ENCODE results near the gene FHOD3. TPM values are rescaled to one million over a fixed set of nuclear protein-coding genes. Genes with fewer than 3 reads are reported as not detected.

The FHOD3 gene
- total and polyA plus RNA-seq, 2 experiments from 2014 or later = 2.7 to 8.7 TPM

DNA sequence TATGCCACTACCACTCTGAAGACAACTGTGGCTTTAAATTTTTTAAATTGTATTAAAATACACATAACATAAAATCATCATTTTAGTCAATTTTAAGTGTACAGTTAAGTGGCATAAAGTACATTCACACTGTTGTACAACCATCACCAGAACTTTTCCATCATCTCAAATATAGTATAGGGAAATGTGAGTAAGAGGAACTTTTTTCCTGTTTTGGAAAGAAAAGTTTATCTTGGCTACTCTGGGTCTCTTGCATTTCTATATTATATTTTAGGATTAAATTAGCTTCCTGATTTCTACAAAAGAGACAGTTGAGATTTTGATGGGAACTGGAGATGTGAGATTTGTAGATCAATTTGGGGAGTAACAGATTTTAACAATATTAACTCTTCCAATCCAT, 528.0 kb downstream of the FHOD3 start:
- DNase-seq (ENCODE audit: low spot score) (no peak), ATAC-seq (no peak)
- Histone ChIP-seq H4K20me1 (replicated peaks; ENCODE audit: insufficient read depth) (peaks cover 10% of the 10 kb centered on the region; the same call in 1 of the 2 replicates), H3K79me2 (replicated peaks; ENCODE audit: insufficient read depth) (peaks cover 32% of the 10 kb centered on the region), H3K36me3 (ENCODE audit: insufficient read depth) (0 out of 2 replicates have a peak, but pooled peaks cover 2% of the 10 kb centered on the region), H3K4me2 (no peak overlapping the region), H3K27me3 (ENCODE audit: insufficient read depth) (no peaks in the 10 kb centered on the region), H3K27ac (ENCODE audit: low read depth) (no peak overlapping the region), H3K9me2 (ENCODE audit: insufficient read depth) (no peaks in the 10 kb centered on the region), H3K4me1 (ENCODE audit: insufficient read depth) (no peaks in the 10 kb centered on the region), H3F3A (replicated peaks; ENCODE audit: low read depth) (no peaks in the 10 kb centered on the region; the same call in 1 of the 2 replicates), H2AFZ (no peak overlapping the region), H3K4me3 (no peak overlapping the region)
- no peaks in the 10 kb centered on the region for H3K9me3 Mint-ChIP-seq
- H3K27ac Mint-ChIP-seq = no peak overlapping the region
- peaks cover 21% of the 10 kb centered on the region for H3K4me1 Mint-ChIP-seq
- no peak overlapping the region for H3K4me3 Mint-ChIP-seq
- no peaks in the 10 kb centered on the region for H3K27me3 Mint-ChIP-seq (ENCODE audit: insufficient read depth, low read depth, poor library complexity)
- TF ChIP-seq ZNF114 (CRISPR knock-in tag; IDR thresholded peaks at IDR 0.05) = no peak
- TF ChIP-seq NANOG (IDR thresholded peaks at IDR 0.05; ENCODE audit: borderline replicate concordance) = no peak
- TF ChIP-seq JUNB (IDR thresholded peaks at IDR 0.05; ENCODE audit: unreplicated experiment) = no peak
- TF ChIP-seq CREB1 (CRISPR knock-in tag; IDR thresholded peaks at IDR 0.05; ENCODE audit: low read depth) = no peak
- TF ChIP-seq, protein P1, sequence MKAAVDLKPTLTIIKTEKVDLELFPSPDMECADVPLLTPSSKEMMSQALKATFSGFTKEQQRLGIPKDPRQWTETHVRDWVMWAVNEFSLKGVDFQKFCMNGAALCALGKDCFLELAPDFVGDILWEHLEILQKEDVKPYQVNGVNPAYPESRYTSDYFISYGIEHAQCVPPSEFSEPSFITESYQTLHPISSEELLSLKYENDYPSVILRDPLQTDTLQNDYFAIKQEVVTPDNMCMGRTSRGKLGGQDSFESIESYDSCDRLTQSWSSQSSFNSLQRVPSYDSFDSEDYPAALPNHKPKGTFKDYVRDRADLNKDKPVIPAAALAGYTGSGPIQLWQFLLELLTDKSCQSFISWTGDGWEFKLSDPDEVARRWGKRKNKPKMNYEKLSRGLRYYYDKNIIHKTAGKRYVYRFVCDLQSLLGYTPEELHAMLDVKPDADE (IDR thresholded peaks at IDR 0.05) = no peak
- no peak for TF ChIP-seq ZNF462 (CRISPR knock-in tag; IDR thresholded peaks at IDR 0.05)
- no peak for TF ChIP-seq STAT1 (IDR thresholded peaks at IDR 0.05; ENCODE audit: unreplicated experiment)
- TF ChIP-seq EZH2phosphoT487 (IDR thresholded peaks at IDR 0.05; ENCODE audit: unreplicated experiment) = no peak
- TF ChIP-seq, protein P2, sequence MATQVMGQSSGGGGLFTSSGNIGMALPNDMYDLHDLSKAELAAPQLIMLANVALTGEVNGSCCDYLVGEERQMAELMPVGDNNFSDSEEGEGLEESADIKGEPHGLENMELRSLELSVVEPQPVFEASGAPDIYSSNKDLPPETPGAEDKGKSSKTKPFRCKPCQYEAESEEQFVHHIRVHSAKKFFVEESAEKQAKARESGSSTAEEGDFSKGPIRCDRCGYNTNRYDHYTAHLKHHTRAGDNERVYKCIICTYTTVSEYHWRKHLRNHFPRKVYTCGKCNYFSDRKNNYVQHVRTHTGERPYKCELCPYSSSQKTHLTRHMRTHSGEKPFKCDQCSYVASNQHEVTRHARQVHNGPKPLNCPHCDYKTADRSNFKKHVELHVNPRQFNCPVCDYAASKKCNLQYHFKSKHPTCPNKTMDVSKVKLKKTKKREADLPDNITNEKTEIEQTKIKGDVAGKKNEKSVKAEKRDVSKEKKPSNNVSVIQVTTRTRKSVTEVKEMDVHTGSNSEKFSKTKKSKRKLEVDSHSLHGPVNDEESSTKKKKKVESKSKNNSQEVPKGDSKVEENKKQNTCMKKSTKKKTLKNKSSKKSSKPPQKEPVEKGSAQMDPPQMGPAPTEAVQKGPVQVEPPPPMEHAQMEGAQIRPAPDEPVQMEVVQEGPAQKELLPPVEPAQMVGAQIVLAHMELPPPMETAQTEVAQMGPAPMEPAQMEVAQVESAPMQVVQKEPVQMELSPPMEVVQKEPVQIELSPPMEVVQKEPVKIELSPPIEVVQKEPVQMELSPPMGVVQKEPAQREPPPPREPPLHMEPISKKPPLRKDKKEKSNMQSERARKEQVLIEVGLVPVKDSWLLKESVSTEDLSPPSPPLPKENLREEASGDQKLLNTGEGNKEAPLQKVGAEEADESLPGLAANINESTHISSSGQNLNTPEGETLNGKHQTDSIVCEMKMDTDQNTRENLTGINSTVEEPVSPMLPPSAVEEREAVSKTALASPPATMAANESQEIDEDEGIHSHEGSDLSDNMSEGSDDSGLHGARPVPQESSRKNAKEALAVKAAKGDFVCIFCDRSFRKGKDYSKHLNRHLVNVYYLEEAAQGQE (IDR thresholded peaks at IDR 0.05; ENCODE audit: unreplicated experiment) = no peak
- TF ChIP-seq, protein P3, sequence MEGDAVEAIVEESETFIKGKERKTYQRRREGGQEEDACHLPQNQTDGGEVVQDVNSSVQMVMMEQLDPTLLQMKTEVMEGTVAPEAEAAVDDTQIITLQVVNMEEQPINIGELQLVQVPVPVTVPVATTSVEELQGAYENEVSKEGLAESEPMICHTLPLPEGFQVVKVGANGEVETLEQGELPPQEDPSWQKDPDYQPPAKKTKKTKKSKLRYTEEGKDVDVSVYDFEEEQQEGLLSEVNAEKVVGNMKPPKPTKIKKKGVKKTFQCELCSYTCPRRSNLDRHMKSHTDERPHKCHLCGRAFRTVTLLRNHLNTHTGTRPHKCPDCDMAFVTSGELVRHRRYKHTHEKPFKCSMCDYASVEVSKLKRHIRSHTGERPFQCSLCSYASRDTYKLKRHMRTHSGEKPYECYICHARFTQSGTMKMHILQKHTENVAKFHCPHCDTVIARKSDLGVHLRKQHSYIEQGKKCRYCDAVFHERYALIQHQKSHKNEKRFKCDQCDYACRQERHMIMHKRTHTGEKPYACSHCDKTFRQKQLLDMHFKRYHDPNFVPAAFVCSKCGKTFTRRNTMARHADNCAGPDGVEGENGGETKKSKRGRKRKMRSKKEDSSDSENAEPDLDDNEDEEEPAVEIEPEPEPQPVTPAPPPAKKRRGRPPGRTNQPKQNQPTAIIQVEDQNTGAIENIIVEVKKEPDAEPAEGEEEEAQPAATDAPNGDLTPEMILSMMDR (conservative IDR thresholded peaks at IDR 0.05; ENCODE audit: low read depth in 2 of 2) = no peak
- no peak for TF ChIP-seq POLR2AphosphoS5 (IDR thresholded peaks at IDR 0.05; ENCODE audit: low read depth)
- no peak for TF ChIP-seq ZNF331 (CRISPR knock-in tag; IDR thresholded peaks at IDR 0.05; ENCODE audit: low read depth)
- no peak for TF ChIP-seq EZH2 (IDR thresholded peaks at IDR 0.05; ENCODE audit: low read depth, unreplicated experiment)
- H3K36me3 Mint-ChIP-seq (ENCODE audit: low read depth) = peaks cover 24% of the 10 kb centered on the region
